DMS 273 (cell line): Measurements from ENCODE around the gene LRRC38.
A peak's percentile ranks its signal among the peaks of the same experiment; 100 is the strongest.
"Not testable (repeated sequence)": the region's sequence is repeated elsewhere in the genome, so short reads cannot be mapped to it uniquely, and the experiment has no call there.

Experiments
- DNase-seq: peaks from one replicate; lab custom pipeline; 2025; ENCODE audit not compliant: unreplicated experiment; lab: John Stamatoyannopoulos, UW

Gene LRRC38

DNA sequence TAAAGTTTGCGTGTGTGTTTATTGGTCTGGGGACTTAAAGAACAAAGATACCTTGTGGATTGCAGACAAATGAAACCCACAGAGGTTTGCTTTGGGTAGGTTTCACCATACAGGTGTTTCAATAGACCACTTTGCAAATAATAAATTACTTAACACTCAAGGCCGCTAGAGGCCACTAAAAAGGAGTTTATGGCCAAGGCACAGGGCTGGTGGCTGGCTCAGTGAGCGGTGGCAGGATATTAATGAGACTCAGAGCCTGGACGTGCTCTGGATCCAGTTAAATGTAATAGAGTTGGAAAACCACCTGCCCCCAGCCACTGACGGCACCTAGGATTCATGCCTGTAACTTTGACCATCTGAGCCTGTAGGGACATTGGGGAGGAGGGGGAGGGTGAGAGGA, 44.5 kb downstream of the LRRC38 start:
- peak; percentile 64 for DNase-seq

DNA sequence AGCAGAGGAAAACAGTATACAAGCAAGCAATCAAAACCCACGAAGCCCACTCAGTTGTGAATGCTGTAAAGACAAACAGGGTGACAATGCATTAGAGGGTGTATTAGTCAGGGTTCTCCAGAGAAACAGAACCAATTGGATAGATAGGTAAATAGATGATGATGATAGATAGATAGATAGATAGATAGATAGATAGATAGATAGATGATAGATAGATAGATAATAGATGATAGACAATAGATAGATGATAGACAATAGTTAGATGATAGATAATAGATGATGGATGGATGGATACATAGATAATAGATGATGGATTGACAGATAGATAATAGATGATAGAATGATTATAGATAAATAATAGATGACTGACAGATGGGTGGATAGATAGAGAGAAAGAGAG, 48.3 kb downstream of the LRRC38 start:
- DNase-seq, result no peak

DNA sequence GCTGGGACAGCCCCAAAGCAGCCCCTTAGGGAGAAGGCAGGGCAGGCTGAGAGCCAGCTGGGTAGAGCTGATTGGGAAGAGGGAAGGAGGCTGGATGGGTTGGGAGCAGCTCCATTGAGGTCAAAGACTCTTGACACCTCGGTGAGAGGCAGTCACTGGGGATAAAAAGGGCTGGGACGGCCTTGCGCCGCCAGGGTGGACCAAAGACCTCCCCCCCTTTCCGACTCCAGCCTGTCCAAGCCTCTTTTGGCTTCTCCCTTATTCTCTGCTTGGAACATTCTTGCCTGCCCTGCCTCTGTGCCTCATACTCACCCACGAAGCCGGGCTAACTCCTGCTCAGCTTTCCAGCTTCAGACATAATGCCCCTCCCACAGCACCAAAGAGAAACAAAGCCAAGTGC, 51.1 kb downstream of the LRRC38 start:
- no peak for DNase-seq

DNA sequence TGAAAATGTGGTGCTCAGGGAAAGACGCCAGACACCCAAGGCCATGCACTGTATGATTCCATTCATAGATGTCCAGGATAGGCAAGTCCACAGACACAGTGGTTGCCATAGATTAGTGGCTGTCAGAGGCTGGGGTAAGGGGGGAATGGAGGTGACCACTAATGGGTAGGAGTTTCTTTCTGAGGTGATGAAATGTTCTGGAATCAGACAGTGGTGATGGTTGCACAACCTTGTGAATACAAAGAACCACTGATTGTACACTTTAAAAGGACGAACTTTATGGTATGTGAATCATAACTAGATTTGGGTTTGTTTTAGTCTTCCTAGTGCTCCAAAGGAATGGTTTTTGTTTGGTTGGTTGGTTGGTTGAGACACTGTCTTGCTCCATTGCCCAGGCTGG, 51.8 kb downstream of the LRRC38 start:
- no peak for DNase-seq

DNA sequence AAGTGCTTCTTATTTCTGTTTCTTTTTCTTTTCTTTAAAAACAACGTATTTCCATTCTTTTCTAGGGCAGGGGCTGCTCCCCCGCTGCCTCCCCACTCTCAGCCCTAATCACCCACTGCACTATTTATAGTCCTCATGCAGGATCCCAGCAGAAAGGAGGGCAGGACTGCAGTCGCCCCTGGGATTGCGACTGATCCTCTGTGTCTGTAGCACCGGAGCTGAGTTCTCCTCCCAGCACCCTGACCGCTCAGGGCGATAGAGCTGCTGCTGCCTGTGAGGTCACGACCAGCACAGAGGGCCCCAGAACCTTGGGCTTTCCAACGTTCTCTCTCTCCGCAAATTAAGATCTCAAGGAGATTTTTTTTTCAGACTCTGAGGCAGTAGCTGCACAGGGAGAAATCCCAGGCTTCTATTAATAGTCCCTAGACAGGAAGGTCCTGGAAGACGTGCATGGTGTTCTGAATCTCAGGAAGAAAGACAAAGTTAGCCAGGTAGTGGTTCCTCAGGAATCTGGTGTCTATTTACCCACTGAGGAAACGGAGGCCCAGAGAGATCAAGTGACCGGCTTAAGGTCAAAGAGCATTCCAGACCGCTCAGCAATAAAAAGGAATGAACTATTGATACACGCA, 56.8 kb downstream of the LRRC38 start:
- no peak for DNase-seq

DNA sequence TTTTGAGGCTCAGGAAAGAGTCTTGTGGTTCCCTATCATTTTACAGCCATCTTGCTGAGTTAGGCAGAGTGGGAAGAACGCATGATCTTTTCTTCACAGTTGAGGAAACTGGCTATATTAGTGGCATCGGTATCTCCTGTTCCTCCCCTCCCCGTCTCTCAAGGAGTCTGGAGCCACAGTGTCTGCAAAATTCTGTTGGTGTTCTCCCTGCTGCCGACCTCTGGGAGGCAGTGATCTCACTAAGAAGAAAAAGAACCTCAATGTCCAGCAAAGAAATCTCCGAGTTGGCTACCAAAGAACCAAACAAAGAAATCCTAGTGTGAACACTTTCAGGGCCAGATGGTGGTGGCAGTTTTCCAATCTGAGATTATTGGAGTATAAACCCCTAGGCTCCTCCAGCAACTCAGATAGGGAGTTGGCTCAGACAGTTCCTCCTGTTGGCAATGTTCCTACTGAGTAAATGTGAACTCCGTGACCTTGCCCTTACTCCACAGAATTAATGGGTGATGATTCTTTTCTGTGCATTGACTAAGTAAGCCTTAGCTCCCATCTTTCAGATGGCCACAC, 62.3 kb downstream of the LRRC38 start:
- peak; percentile 80 for DNase-seq

DNA sequence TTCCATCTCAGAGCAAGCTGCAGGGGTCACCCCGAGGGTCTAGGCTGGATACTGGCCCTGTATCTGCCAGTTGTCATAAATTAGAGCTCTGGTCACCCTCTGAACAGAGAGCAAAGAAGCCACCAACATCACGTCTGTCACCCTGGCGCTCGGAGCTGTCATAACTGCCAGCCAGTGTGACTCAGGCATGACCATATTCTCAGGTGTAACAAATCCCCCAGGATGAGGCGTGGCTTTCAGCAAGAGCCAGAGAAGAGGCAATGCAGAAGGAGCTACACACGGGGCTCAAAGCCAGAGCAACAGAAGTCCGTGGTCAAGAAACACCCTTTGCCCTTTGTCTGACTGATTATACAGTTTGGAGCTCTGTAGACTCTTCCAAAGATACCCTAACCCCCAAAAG, 63.6 kb downstream of the LRRC38 start:
- no peak for DNase-seq

DNA sequence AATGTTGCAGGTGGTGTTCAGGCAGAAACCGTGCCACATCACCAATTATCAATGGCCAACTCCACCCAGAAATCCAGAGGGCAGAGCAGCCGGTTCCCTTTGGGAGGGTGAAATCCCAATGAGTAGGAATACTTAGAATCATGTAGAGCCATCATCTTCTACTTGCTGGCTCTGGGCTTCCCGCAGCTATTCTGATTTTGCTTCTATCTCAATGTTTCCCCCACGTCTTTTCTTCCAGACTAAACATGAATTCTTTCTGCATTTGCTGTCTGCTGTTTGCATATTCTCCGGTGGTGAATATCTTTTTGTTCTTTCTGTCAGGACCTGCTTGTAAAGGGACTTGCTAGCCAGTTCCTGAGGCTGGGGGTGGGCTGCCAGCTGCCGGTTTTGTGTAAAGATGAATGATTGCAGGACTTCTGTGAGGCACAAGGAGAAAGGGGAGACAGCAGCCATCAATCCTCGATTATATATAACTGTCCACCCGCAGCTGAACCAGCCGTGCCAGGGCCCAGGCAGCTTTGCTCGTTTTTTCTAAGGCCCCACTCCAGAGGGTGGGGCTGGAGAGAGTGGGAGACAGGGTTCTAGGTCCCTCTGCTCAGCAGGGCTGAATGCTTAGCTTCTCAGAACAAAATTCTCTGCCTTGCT, 70.3 kb downstream of the LRRC38 start:
- DNase-seq, result no peak

DNA sequence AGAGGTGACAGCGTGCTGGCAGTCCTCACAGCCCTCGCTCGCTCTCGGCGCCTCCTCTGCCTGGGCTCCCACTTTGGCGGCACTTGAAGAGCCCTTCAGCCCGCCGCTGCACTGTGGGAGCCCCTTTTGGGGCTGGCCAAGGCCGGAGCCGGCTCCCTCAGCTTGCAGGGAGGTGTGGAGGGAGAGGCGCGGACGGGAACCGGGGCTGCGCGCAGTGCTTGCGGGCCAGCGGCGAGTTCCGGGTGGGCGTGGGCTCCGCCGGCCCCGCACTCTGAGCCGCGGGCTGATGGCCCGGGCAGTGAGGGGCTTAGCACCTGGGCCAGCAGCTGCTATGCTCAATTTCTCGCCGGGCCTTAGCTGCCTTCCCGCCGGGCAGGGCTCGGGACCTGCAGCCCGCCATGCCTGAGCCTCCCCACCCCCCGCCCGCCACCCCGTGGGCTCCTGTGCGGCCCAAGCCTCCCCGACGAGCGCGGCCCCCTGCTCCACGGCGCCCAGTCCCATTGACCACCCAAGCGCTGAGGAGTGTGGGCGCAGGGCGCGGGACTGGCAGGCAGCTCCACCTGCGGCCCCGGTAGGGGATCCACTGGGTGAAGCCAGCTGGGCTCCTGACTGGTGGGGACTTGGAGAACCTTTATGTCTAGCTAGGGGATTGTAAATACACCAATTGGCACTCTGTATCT, 74.6 kb downstream of the LRRC38 start:
- not testable (repeated sequence) for DNase-seq

DNA sequence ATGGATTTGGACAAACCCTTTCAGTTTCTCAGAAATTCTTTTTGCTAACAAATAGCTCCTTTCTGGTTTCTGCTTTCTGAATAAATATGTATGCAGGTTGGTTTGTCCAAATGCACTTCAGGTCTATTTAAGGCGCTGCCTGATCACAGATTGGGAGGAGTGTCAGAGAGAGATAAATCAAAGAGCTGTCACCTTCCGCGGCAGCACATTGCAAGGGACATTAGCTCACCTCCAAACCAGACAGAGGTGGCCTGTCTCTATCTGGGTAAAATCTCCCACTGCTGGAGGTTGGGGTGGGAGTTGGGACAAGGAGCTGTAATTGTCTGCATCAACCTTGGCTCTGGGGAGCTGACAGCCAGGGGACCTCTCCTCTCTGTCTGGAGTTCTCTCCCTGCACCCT, 78.3 kb downstream of the LRRC38 start:
- DNase-seq, result peak; percentile 17

DNA sequence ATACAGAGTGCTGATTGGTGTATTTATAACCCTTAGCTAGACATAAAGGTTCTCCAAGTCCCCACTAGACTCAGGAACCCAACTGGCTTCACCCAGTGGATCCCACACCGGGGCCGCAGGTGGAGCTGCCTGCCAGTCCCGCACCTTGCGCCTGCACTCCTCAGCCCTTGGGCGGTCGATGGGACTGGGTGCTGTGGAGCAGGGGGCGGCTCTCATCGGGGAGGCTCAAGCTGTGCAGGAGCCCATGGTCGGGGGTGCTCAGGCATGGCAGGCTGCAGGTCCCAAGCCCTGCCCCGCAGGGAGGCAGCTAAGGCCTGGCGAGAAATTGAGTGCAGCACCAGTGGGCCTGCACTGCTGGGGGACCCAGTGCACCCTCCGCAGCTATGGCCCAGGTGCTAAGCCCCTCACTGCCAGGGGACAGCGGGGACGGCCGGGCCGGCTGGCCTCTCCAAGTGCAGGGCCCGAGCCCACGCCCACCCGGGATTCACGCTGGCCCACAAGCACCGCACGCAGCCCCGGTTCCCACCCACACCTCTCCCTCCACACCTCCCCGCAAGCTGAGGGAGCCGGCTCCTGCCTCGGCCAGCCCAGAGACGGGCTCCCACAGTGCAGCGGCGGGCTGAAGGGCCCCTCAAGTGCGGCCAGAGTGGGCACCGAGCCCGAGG, 80.0 kb downstream of the LRRC38 start:
- DNase-seq, result not testable (repeated sequence)

DNA sequence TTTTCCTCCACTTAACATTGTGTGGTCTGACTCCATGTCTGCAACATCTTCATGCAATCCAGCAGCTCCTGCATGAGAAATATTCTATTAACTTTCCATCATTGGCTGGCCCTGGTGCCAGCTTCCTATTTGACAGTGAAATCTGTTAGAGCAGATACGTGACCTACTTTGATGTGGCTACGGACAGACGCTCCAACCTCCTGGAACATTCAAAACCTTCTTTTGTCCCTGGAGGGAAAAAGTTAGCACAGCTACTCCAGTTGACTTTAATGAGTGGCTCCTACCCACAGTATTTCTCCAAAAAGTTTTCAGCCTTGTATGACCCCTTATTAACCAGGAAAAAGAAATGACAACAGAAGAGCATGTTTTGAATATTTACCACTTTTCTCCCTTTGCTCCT, 81.6 kb downstream of the LRRC38 start:
- no peak for DNase-seq

DNA sequence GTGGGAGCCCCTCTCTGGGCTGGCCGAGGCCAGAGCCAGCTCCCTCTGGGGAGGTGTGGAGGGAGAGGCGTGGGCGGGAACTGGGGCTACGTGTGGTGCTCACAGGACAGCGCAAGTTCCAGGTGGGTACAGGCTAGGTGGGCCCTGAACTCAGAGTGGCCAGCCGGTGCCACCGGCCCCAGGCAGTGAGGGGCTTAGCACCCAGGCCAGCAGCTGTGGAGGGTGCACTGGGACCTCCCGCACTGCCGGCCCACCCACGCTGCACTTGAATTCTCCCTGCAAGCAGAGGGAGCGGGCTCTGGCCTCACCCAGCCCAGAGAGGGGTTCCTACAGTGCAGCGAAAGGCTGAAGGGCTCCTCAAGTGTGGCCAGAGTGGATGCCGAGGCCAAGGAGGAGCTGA, 83.3 kb downstream of the LRRC38 start:
- DNase-seq, result no peak
